T-cell (primary cell): ENCODE measurements around the gene G6PC1. TPM values are rescaled to one million over a fixed set of nuclear protein-coding genes. Genes with fewer than 3 reads are reported as not detected.
"Not testable (repeated sequence)": the region's sequence is repeated elsewhere in the genome, so short reads cannot be mapped to it uniquely, and the experiment has no call there.

Experiments used
- ATAC-seq, 4 experiments: fragments of 200-7000 bp in 3 of 4; fragments of 150-1000 bp in 1 of 4; cut with Tn5 transposase; replicated peaks in 1 of 4; 1 replicate in 3 of 4; 2 replicates in 1 of 4; pipeline ENCODE4 v1.10.0; 2021; ENCODE audit warnings: moderate library complexity in 3 of 4, mild to moderate bottlenecking in 2 of 4, moderate number of reproducible peaks in 1 of 4
- CTCF ChIA-PET, 2 donors: fragments of 300-600 bp; sonication (Branson Sonifier 250); formaldehyde crosslinking; loops; one replicate each; lab custom pipeline; 2022; ENCODE audit warnings: antibody characterized with exemption in 2 of 2; lab: Charles Lee
- POLR2A ChIA-PET, 2 donors: fragments of 300-600 bp; sonication (Branson Sonifier 250); formaldehyde crosslinking; loops; one replicate each; lab custom pipeline; 2022; ENCODE audit warnings: antibody characterized with exemption in 2 of 2; lab: Charles Lee
- DNase-seq, 35 experiments: peaks; one replicate each; pipeline versions ENCODE4 v3.0.0 to v3.0.0-alpha.2; 2013 to 2023
- H3K27ac ChIP-seq: one replicate; pipeline ENCODE4 v1.5.1; 2013; ENCODE audit warnings: low read length
- H3K27me3 ChIP-seq, 2 experiments: replicated peaks in 1 of 2; 1 replicate in 1 of 2; 2 replicates in 1 of 2; pipeline versions ENCODE4 v1.6.1 to v1.7.0; 2013; ENCODE audit warnings: low read length in 1 of 2, mixed read lengths in 1 of 2; ENCODE audit not compliant: control insufficient read depth in 2 of 2, insufficient read depth in 2 of 2; ENCODE audit errors: extremely low read depth in 1 of 2
- H3K36me3 ChIP-seq, 2 donors: 1 replicate in 1 of 2; 2 replicates in 1 of 2; pipeline versions ENCODE4 v1.6.1 to v1.7.0; 2013; ENCODE audit warnings: low read length in 1 of 2; ENCODE audit not compliant: control insufficient read depth in 2 of 2, insufficient read depth in 1 of 2; ENCODE audit errors: extremely low read depth in 1 of 2
- H3K4me1 ChIP-seq, 2 experiments: 1 replicate in 1 of 2; 2 replicates in 1 of 2; pipeline versions ENCODE4 v1.6.1 to v1.7.0; 2013; ENCODE audit warnings: low read length in 2 of 2, mixed read lengths in 1 of 2; ENCODE audit not compliant: insufficient read depth in 2 of 2, control insufficient read depth in 1 of 2; ENCODE audit errors: extremely low read depth in 1 of 2
- H3K4me3 ChIP-seq, 2 donors: 1 replicate in 1 of 2; 2 replicates in 1 of 2; pipeline versions ENCODE4 v1.5.1 to v1.7.0; 2013; ENCODE audit warnings: mild to moderate bottlenecking in 2 of 2, low read length in 1 of 2, moderate library complexity in 1 of 2; ENCODE audit not compliant: control insufficient read depth in 1 of 2; ENCODE audit errors: extremely low read depth in 1 of 2
- H3K9me3 ChIP-seq: 2 replicates; pipeline ENCODE4 v1.7.0; 2013
- H3K27ac Mint-ChIP-seq, 2 donors: one replicate each; pipeline ENCODE4 v1.8.0; 2020 to 2021; ENCODE audit warnings: mild to moderate bottlenecking in 2 of 2, mixed read lengths in 2 of 2
- H3K27me3 Mint-ChIP-seq, 2 donors: one replicate each; pipeline ENCODE4 v1.8.0; 2021 to 2022; ENCODE audit warnings: mixed read lengths in 2 of 2
- H3K36me3 Mint-ChIP-seq: one replicate; pipeline ENCODE4 v1.8.0; 2021; ENCODE audit warnings: mixed read lengths
- H3K4me1 Mint-ChIP-seq, 3 donors: one replicate each; pipeline ENCODE4 v1.8.0; 2020 to 2022; ENCODE audit warnings: mixed read lengths in 3 of 3, mild to moderate bottlenecking in 1 of 3
- H3K4me3 Mint-ChIP-seq, 3 donors: one replicate each; pipeline ENCODE4 v1.8.0; 2020 to 2022; ENCODE audit warnings: mild to moderate bottlenecking in 3 of 3, mixed read lengths in 3 of 3, moderate library complexity in 3 of 3
- H3K9me3 Mint-ChIP-seq, 3 donors: one replicate each; pipeline ENCODE4 v1.8.0; 2020 to 2022; ENCODE audit warnings: mixed read lengths in 3 of 3
- WGBS: methylation state at CpG from one replicate; pipeline ENCODE4 v1.1.5; 2013; ENCODE audit warnings: missing lambda C conversion rate; ENCODE audit not compliant: insufficient coverage; 5-methylcytosine and 5-hydroxymethylcytosine counted together
- total RNA-seq, 35 experiments: library from RNA in 6 of 35; stranded (reverse) in 6 of 35; fragments of 120-200 nt in 1 of 35; gene quantifications; one replicate each; pipeline versions ENCODE4 v1.2.1 to v1.2.4 and lab custom pipeline; 2013 to 2026

The G6PC1 gene
- total RNA-seq, 5 donors from 2014 or later (not counting 1 experiment from before 2014, with no cell fraction given), result 0.19 to 0.30 (median 0.20) TPM; not detected in 2

GRCh38 chr17:42913981-42914617 lies 13.5 kb downstream of the G6PC1 start:
- Histone ChIP-seq H3K4me3 (no peak overlapping the region), H3K27me3 (peaks cover 0 to 10% of the 10 kb centered on the region in 2 experiments), H3K27ac (no peak overlapping the region), H3K4me1 (no peaks in the 10 kb centered on the region), H3K36me3 (no peaks in the 10 kb centered on the region), H3K9me3 (no peaks in the 10 kb centered on the region)
- WGBS, result 67% methylated on average over 1 of the region's 3 CpGs
- no peaks in the 10 kb centered on the region for H3K9me3 Mint-ChIP-seq
- H3K27ac Mint-ChIP-seq, result no peak overlapping the region
- no peaks in the 10 kb centered on the region for H3K4me1 Mint-ChIP-seq
- POLR2A ChIA-PET, result no interaction called here
- H3K4me3 Mint-ChIP-seq, result no peak overlapping the region
- no peak for ATAC-seq
- no peaks in the 10 kb centered on the region for H3K36me3 Mint-ChIP-seq
- peaks cover 8 to 20% of the 10 kb centered on the region in 2 donors for H3K27me3 Mint-ChIP-seq
- CTCF ChIA-PET, result no interaction called here
- no peak for DNase-seq

- H3K4me3 Mint-ChIP-seq, H3K9me3 Mint-ChIP-seq, POLR2A ChIA-PET, H3K36me3 ChIP-seq, H3K27ac Mint-ChIP-seq, H3K36me3 Mint-ChIP-seq, H3K9me3 ChIP-seq, DNase-seq, H3K27ac ChIP-seq, H3K4me1 ChIP-seq, H3K4me3 ChIP-seq, H3K4me1 Mint-ChIP-seq, ATAC-seq: not testable (repeated sequence)
- peaks cover 0 to 17% of the 10 kb centered on the region in 2 experiments for H3K27me3 ChIP-seq
- CTCF ChIA-PET, result interaction anchor here in 1 of 2 donors (0.6 kb wide), 1 partner anchor 284 kb away, joined by 7 read pairs; no protein-coding TSS in a partner anchor
- peaks cover 8 to 19% of the 10 kb centered on the region in 2 donors for H3K27me3 Mint-ChIP-seq
- 100% methylated on average over 3 of the region's 6 CpGs for WGBS
These were observed 14.7 kb downstream of the G6PC1 start for GRCh38 chr17:42915288-42915687.

- H3K9me3 ChIP-seq, H3K27ac ChIP-seq, H3K27ac Mint-ChIP-seq, H3K4me3 Mint-ChIP-seq, H3K4me3 ChIP-seq, H3K27me3 ChIP-seq, H3K4me1 ChIP-seq, POLR2A ChIA-PET, H3K36me3 Mint-ChIP-seq, DNase-seq, ATAC-seq, H3K9me3 Mint-ChIP-seq, H3K36me3 ChIP-seq, H3K4me1 Mint-ChIP-seq, CTCF ChIA-PET: not testable (repeated sequence)
- no CpG with 5 or more reads among the region's 4 CpGs for WGBS
- H3K27me3 Mint-ChIP-seq, result peaks cover 4 to 17% of the 10 kb centered on the region in 2 donors
These were observed 16.0 kb downstream of the G6PC1 start for GRCh38 chr17:42916388-42917235.

- H3K4me3 Mint-ChIP-seq, result no peak overlapping the region
- no peak for DNase-seq
- H3K27ac Mint-ChIP-seq, result no peak overlapping the region
- 83% methylated on average over 7 of the region's 8 CpGs for WGBS
- no peak overlapping the region for H3K27ac ChIP-seq
- CTCF ChIA-PET, result no interaction called here
- no peaks in the 10 kb centered on the region for H3K36me3 ChIP-seq
- H3K4me1 ChIP-seq, result no peaks in the 10 kb centered on the region
- no peaks in the 10 kb centered on the region for H3K36me3 Mint-ChIP-seq
- H3K4me1 Mint-ChIP-seq, result peaks cover 0 to 6% (median 0%) of the 10 kb centered on the region in 3 donors
- H3K27me3 ChIP-seq, result peaks cover 0 to 9% of the 10 kb centered on the region in 2 experiments
- POLR2A ChIA-PET, result no interaction called here
- peaks cover 4 to 17% of the 10 kb centered on the region in 2 donors for H3K27me3 Mint-ChIP-seq
- ATAC-seq, result no peak
- H3K9me3 ChIP-seq, result no peaks in the 10 kb centered on the region
- H3K4me3 ChIP-seq, result no peak overlapping the region
- H3K9me3 Mint-ChIP-seq, result no peaks in the 10 kb centered on the region
These were observed 16.6 kb downstream of the G6PC1 start for GRCh38 chr17:42917236-42917603.

GRCh38 chr17:42918902-42919521 lies 18.4 kb downstream of the G6PC1 start:
- no peak overlapping the region for H3K27ac ChIP-seq
- no peaks in the 10 kb centered on the region for H3K36me3 ChIP-seq
- H3K27ac Mint-ChIP-seq, result no peak overlapping the region
- no peaks in the 10 kb centered on the region for H3K9me3 Mint-ChIP-seq
- DNase-seq, result no peak
- H3K4me3 ChIP-seq, result no peak overlapping the region
- peaks cover 4 to 15% of the 10 kb centered on the region in 2 donors for H3K27me3 Mint-ChIP-seq
- peaks cover 0 to 6% of the 10 kb centered on the region in 2 experiments for H3K27me3 ChIP-seq
- CTCF ChIA-PET, result interaction anchor here in 1 of 2 donors (0.7 kb wide), 1 partner anchor 200 kb away, joined by 6 read pairs; no protein-coding TSS in a partner anchor
- WGBS, result no CpG with 5 or more reads among the region's 3 CpGs
- H3K4me1 Mint-ChIP-seq, result peaks cover 0 to 6% (median 0%) of the 10 kb centered on the region in 3 donors
- H3K36me3 Mint-ChIP-seq, result no peaks in the 10 kb centered on the region
- no peaks in the 10 kb centered on the region for H3K4me1 ChIP-seq
- H3K4me3 Mint-ChIP-seq, result no peak overlapping the region
- POLR2A ChIA-PET, result no interaction called here
- no peak for ATAC-seq
- no peaks in the 10 kb centered on the region for H3K9me3 ChIP-seq

- H3K27ac ChIP-seq, H3K4me1 ChIP-seq, H3K9me3 ChIP-seq, H3K9me3 Mint-ChIP-seq, H3K27ac Mint-ChIP-seq, H3K36me3 ChIP-seq, ATAC-seq, DNase-seq, H3K36me3 Mint-ChIP-seq, H3K4me3 ChIP-seq, H3K4me1 Mint-ChIP-seq, POLR2A ChIA-PET, H3K4me3 Mint-ChIP-seq, CTCF ChIA-PET, H3K27me3 ChIP-seq: not testable (repeated sequence)
- 84% methylated on average over 3 of the region's 10 CpGs for WGBS
- H3K27me3 Mint-ChIP-seq, result peaks cover 4 to 15% of the 10 kb centered on the region in 2 donors
These were observed 19.0 kb downstream of the G6PC1 start for GRCh38 chr17:42919522-42920077.
